LoVo (cell line): ENCODE results near the gene MAEA.
"Not testable (repeated sequence)": the region's sequence is repeated elsewhere in the genome, so short reads cannot be mapped to it uniquely, and the experiment has no call there.

Source experiments
- DNase-seq: peaks from one replicate; pipeline ENCODE4 v3.0.0-alpha.2; 2016; ENCODE audit warnings: low spot score

The MAEA gene

GRCh38 chr4:1321946-1322650 is 32.4 kb downstream of the MAEA start:
- DNase-seq, result no peak

- DNase-seq, result no peak
Measured at GRCh38 chr4:1323280-1323634, 33.6 kb downstream of the MAEA start.

DNA sequence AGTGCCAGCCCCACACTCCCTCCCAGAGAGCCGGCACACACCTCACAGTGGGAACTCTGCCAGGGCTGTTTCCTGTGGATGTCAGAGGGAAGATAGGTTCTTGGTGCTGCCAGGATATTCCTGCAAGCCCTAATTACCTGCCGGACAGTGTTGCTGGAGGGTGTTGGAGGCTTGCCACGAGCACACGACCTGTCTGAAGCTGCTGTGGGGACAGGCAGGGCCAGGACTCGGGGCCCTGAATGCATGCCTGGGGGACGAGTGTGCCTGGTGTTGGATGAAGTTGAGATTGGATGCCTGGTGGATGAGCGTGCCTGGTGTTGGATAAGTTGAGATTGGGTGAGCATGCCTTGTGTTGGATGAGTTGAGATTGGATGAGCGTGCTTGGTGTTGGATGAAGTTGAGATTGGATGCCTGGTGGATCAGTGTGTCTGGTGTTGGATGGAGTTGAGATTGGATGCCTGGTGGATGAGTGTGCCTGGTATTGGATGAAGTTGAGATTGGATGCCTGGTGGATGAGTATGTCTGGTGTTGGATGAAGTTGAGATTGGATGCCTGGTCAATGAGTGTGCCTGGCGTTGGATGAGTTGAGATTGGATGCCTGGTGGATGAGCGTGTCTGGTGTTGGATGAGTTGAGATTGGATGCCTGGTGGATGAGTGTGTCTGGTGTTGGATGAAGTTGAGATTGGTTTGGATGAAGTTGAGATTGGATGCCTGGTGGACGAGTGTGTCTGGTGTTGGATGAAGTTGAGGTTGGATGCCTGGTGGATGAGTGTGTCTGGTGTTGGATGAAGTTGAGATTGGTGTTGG is 34.1 kb downstream of the MAEA start:
- peak; percentile 14 for DNase-seq

DNA sequence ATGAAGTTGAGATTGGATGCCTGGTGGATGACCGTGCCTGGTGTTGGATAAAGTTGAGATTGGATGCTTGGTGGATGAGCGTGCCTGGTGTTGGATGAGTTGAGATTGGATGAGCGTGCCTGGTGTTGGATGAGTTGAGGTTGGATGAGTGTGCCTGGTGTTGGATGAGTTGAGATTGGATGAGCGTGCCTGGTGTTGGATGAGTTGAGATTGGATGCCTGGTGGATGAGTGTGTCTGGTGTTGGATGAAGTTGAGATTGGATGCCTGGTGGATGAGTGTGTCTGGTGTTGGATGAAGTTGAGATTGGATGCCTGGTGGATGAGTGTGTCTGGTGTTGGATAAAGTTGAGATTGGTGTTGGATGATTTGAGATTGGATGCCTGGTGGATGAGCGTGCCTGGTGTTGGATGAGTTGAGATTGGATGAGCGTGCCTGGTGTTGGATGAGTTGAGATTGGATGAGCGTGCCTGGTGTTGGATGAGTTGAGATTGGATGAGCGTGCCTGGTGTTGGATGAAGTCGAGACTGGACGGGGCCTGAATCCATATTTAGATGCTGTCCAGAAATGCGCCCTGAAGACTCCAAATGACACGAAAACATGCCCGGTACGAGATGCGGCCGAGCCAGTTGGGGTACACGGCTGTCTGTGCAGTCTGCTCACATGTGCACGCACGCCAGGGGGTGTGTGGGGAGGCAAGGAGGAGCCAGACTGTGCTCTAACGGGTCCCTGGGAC is 34.9 kb downstream of the MAEA start:
- not testable (repeated sequence) for DNase-seq

DNA sequence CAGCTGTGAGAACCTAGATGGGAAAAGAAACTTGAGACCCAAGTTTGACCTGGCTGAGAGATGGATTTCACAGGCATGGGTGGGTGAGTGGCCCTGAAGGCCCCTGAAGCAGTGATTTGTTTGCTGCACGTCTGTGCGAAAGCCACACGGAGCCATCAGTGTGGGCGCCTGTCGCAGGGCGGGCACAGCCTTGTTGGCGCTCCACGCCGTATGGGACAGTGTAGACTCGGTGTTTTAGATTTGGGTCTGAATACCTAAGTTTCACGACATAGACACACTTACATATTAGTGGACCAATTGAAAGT is 35.4 kb downstream of the MAEA start:
- no peak for DNase-seq

GRCh38 chr4:1325681-1326635 is 36.3 kb downstream of the MAEA start:
- DNase-seq, result no peak

DNA sequence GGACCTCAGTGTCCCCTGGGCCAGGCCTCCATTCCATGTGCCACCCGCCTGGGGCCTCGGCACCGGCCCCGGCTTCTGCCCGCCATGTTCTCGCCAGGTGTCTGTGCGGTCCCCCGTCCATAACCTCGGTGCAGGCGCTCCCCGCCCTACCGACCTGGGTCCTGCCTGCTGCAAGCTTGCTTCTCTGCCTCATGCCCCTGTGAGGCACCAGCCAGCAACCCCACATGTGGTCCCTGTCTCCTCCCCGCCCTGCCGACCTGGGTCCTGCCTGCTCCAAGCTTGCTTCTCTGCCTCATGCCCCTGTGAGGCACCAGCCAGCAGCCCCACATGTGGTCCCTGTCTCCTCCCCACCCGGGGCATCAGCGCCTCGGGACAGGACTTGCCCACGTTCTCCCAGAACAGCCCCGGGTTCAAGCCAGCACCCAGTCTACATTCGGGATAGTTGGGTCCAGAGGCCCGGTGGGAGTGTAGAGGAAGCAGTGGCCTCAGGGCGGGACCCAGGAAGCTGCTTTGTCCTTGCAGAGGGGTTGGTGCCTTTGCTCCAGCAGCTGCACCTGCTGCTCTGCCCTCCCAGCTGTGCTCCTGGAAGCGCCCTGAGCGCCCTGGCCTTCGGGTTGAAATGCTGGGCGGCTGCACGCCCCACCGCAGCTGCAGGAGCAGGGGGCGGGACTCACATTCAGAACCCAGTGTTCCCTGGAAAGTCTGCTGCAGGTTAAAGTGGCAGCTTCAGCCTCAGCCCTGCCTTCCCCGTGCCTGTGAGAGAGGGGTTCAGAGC is 37.2 kb downstream of the MAEA start:
- DNase-seq, result no peak

GRCh38 chr4:1327526-1328266 is 38.0 kb downstream of the MAEA start:
- no peak for DNase-seq

DNA sequence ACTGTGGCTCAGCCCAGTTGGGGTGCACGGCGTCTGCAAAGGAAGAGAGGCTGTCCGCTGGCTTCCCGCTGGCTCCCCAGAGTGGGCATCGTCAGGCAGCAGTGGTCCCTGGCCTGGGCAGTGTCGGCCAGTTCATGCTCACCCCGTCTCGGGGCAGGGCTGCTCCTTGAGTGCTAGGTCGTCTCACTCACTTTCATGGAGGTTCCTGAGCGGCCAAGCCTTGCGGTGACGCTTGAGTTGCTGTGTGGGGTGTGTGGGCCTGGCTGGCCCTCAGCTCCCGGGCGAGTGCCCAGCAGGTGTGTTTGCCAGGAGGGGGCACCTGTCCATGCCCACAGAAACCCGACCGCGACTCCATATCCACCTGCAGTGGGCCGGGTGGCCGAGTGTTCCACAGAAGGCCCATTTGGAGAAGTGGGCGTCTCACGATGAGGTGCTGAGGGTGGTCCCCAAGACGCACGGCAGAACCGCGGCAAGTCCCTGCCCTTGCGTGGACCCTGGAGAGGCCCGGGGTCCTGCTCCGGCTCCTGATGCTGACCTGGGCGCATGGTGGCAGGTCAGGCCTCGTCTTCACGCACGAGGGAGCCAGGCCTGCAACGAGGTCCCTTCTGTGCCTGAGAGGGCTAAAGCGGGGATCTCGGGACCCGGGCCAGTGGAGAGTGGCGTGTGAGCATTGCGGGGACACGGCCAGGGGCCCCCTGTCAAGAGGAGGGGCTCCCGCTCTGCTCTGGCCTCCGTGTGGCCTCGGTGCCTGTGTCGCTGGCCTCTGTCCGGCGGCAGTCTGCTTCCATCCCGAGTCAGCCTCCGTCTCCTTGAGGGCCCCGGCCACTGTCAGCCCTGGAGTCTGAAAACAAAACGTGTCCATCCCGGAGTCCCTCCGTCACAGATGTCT is 38.8 kb downstream of the MAEA start:
- no peak for DNase-seq

DNA sequence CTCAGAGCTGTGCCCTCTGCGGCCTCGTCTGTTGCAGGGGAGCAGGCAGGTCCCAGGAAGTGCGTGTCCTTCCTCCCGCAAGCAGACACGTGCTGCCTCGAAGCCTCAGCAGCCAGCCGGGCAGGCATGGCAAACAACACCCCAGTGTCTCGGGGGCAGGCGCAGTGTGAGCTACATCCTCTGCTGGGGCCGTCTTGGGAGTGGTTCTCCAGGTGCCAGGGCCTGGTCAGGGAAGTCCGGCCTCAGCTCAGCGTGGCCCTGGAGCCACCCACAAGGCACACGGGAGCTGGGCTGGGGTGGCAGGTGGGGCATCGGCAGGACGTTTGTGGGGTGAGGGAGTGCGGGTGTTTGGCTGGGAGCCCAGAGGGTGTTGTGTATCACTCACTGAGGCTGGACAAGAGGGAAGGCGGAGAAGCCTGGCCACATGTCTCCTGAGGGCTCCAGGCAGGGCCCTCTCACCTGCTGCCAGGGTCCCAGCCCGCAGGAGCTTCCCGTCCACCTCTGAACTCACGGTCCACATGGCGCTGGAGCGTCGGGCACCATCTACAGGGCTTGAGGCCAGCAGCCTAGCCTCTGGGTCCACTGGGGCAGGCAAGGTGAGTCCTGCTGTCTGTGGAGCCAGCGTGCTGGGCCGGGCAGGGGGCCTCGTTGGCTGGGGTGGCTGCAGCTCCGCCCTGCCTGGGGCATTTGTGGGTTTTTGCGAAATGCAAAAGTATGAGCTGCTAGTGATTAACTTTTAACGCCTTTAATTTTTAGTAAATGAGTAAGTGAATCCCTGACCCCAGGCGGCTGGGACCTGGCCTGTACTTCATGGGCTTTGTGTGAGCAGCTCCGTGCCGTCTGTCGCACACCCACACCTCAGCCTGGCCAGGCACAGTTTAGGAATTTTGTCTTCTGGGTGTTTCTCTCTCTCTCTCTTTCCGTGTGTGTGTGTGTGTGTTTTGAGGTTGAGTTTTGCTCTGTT is 40.0 kb downstream of the MAEA start:
- DNase-seq, result no peak

DNA sequence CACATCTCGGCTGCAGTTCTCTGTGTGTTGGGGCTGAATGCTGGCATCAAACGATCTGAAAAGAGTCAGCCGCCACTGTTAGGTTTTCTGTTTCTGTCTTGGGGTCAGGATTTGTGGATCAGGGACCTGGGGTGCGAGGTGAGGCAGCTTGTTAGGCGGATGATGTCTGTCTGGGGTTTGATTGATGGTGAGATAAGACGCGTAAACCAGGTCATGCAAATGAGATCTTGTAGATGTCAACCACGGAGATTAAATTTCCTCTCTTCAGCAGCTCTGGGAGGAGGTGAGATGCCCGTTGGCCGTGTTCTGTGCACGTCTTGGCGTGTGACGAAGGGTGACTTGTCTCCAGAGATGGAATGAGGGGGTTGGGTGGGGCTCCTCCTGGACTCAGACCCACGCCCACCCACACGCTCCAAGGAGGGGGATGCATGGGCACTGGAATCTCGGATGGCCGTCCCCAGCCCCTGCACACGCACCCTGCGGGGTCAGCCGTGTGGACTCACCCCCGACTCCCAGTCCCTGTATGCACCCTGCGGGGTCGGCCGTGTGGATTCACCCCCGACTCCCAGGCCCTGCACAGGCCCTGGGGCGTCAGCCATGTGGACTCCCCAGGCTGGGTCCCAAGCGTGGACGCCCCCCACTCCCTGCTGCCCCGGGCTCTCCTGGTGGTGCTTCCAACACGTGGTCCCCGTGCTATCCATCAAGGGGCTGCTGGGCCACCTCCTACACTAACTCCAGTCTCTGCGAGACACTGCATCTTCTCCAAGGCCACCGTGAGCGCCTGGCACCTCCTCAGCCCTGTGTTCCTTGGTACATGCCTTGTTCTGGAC is 41.3 kb downstream of the MAEA start:
- no peak for DNase-seq

- no peak for DNase-seq
Measured at GRCh38 chr4:1331591-1332353, 42.1 kb downstream of the MAEA start.

DNA sequence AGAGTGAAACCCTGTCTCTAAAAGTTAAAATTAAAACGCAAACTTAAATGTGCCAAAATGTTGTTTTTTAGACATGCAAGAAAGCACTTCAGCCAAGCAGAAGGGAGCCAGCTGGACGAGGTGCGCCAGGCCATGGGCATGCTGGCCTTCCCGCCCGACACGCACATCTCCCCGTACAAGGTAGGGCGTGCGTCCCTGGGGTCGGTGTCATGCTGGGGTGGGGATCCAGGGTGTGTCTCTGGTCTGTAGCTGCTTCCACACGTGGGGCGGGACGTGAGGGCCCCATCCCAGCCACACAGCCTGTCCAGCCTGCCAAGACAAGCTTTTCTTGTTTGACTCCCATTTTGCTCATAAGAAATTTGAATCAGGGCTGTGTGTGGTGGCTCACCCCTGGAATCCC is 43.0 kb downstream of the MAEA start:
- no peak for DNase-seq

- no peak for DNase-seq
Measured at GRCh38 chr4:1333256-1333655, 43.6 kb downstream of the MAEA start.

DNA sequence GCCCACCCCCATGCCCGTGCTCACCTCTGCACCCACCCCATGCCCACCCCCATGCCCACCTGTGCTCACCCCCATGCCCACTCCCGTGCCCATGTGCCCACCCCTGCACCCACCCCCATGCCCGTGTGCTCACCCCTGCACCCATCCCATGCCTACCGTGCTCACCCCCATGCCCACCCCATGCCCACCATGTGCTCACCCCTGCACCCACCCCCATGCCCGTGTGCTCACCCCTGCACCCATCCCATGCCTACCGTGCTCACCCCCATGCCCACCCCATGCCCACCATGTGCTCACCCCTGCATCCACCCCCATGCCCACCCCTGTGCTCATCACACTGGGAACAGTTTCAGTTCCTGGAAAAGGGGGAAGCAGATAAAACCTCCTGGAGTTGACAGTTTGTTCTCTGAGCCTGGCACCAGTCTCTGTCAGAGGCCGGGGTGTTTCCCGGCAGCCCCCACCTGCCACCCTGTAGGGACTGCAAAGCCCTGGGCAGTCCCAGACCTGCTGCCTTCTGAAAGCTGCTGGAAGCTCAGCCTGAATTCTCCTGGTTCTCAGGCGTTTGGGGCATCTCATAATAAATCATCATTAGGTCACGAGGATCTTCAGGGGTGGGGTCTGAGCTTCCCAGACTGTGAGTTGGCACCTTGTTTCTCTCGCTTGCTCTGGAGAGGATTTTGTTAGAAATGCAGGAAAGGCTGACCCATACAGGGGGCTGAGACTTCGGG is 44.3 kb downstream of the MAEA start:
- not testable (repeated sequence) for DNase-seq

GRCh38 chr4:1334579-1334895 is 44.8 kb downstream of the MAEA start:
- no peak for DNase-seq
